GM10248 (cell line): ENCODE results near the gene GNPDA2.

Source experiments
- CTCF ChIA-PET: fragments of 300-600 bp; sonication (Branson Sonifier 250); formaldehyde crosslinking; extraction: SDS; loops from one replicate; lab custom pipeline; 2021; ENCODE audit warnings: antibody characterized with exemption; lab: Yijun Ruan, JAX
- POLR2A ChIA-PET: fragments of 350-650 bp; sonication (Branson Sonifier 250); formaldehyde crosslinking; extraction: SDS; loops from one replicate; lab custom pipeline; 2020; ENCODE audit warnings: antibody characterized with exemption; lab: Yijun Ruan, JAX
- DNase-seq: peaks from one replicate; pipeline ENCODE4 v3.0.0; 2012; ENCODE audit errors: extremely low spot score
- CTCF ChIP-seq: IDR thresholded peaks from 2 replicates; pipeline ENCODE4 v1.5.1; 2012; ENCODE audit warnings: mild to moderate bottlenecking, low read depth; ENCODE audit errors: extremely low read depth, missing control alignments, control extremely low read depth

GNPDA2 gene

GRCh38 chr4:44726038-44726871, at the start of gene GNPDA2:
TSS of gene GNPDA2 (minus strand) at chr4:44726556. CDS start at chr4:44722207, 4,349 bp downstream.
- POLR2A ChIA-PET: no interaction called here
- TF ChIP-seq CTCF: peak; percentile 14
- peak; percentile 90 for DNase-seq
- CTCF ChIA-PET: interaction anchor here (1.0 to 1.8 kb wide), 5 partner anchors 8 to 34 kb away, joined by 3 to 5 read pairs (median 5); no protein-coding TSS in a partner anchor

DNA sequence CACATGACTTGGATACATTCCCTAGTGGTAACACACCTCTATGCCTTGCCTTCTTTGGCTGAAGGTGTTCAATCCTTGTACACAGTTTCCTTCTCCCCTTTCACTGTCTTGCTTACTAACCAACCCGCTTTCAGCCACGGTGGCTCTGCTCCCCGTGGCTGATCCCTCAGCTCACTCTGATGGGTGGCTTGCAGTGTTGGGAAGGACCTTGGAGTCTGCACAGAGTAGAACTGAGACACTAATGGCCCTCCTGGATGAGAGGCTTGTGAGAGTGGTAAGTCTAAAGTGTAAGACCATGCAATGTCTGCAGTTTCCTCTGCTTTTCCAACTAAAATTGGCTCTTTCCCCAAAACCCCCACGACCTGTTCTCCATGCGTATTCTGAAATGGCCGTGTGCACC, 46.0 kb upstream of the GNPDA2 start:
- DNase-seq: no peak
- ChIA-PET CTCF (interaction anchor here (2.1 kb wide), 1 partner anchor 13 kb away, joined by 6 read pairs; no protein-coding TSS in a partner anchor), POLR2A (no interaction called here)
- TF ChIP-seq CTCF: no peak

DNA sequence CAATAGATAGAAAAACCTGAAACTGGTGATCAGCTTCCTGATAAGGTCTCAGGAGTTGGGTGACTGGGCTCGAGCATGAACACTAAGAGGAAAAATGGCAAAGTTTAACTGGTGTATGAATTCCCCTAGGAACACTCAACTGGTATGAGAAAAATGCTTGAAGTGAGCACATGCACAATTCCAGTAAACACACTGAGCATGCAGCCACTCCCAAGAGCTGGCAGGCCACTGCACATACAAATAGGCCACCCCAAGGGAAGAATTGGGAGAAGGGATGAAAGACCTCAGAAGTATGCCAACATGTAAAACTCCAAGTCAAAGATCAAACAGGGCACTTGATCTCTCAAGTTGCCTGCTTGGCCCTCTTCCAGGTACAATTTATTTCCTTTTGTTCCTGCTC, 45.4 kb upstream of the GNPDA2 start:
- ChIA-PET CTCF (interaction anchor here (2.1 kb wide), 1 partner anchor 12 kb away, joined by 6 read pairs; no protein-coding TSS in a partner anchor), POLR2A (no interaction called here)
- DNase-seq: no peak
- TF ChIP-seq CTCF: no peak

DNA sequence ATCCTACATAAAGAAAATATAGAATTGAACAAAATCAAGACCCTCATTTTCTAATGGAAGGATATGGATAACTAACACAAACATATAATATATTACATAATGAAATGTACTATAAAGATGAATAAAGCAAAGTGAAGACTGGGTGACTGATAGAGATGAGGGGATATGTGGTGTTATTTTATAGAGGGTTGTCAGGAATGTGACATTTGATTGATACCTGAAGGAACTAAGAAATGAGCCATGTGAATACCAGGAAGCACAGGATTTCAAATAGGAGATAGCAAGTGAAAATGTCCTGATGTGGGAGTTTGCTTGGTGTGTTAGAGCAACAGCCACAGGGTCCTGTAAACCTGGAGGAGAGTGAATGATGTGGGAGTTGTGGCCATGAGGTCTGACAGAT, 40.1 kb upstream of the GNPDA2 start:
- ChIA-PET CTCF (no interaction called here), POLR2A (no interaction called here)
- TF ChIP-seq CTCF: no peak
- no peak for DNase-seq

GRCh38 chr4:44765116-44765515, 38.8 kb upstream of the GNPDA2 start:
- DNase-seq: no peak
- no peak for TF ChIP-seq CTCF
- POLR2A ChIA-PET: no interaction called here
- CTCF ChIA-PET: interaction anchor here (0.7 kb wide), 1 partner anchor 9 kb away, joined by 4 read pairs; no protein-coding TSS in a partner anchor

- TF ChIP-seq CTCF: no peak
- ChIA-PET POLR2A (no interaction called here), CTCF (interaction anchor here (1.3 to 2.6 kb wide), 2 partner anchors 36 to 1887 kb away, joined by 3 to 9 read pairs; no protein-coding TSS in a partner anchor)
- no peak for DNase-seq
Observed at GRCh38 chr4:44761306-44761705, 35.0 kb upstream of the GNPDA2 start.
